ENCODE measurements around the gene HSPB9.

DNA sequence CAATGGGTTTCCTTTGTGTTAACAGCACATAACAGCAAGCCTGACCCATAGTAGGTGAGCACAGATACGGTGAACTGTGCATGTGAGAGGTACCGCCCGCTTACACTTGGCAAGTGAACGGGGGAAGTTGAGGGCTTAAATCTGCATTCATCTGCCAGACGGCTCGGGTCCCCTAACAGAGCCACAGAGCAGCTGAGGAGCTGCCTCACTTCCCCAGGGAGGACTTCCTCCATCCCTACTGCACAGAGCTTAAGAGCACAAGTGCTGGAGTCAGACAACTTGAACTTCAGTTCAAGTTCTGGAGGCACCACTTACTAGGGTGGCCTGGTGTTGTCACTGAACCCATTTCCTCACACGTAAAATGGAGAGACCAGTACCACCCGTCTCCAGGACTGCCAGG lies 18.8 kb downstream of the HSPB9 start:
- TF ChIP-seq, protein P1, sequence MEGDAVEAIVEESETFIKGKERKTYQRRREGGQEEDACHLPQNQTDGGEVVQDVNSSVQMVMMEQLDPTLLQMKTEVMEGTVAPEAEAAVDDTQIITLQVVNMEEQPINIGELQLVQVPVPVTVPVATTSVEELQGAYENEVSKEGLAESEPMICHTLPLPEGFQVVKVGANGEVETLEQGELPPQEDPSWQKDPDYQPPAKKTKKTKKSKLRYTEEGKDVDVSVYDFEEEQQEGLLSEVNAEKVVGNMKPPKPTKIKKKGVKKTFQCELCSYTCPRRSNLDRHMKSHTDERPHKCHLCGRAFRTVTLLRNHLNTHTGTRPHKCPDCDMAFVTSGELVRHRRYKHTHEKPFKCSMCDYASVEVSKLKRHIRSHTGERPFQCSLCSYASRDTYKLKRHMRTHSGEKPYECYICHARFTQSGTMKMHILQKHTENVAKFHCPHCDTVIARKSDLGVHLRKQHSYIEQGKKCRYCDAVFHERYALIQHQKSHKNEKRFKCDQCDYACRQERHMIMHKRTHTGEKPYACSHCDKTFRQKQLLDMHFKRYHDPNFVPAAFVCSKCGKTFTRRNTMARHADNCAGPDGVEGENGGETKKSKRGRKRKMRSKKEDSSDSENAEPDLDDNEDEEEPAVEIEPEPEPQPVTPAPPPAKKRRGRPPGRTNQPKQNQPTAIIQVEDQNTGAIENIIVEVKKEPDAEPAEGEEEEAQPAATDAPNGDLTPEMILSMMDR (IDR thresholded peaks at IDR 0.05), result no peak
- no peak for TF ChIP-seq POLR2A (IDR thresholded peaks at IDR 0.05)
